GM08714 (cell line): ENCODE results near the gene RASGRF2.
"Not testable (repeated sequence)": the region's sequence is repeated elsewhere in the genome, so short reads cannot be mapped to it uniquely, and the experiment has no call there.

Source experiments
- H3K4me3 ChIP-seq: fragments of 200-500 bp; sonication (Bioruptor generic); 2 replicates; pipeline ENCODE4 v1.5.1; 2014; ENCODE audit warnings: mild to moderate bottlenecking, low read length, inconsistent platforms
- ZNF274 ChIP-seq: IDR thresholded peaks from 2 replicates; pipeline ENCODE4 v1.6.1; 2012; ENCODE audit warnings: mild to moderate bottlenecking, low read depth, low read length

RASGRF2 gene

DNA sequence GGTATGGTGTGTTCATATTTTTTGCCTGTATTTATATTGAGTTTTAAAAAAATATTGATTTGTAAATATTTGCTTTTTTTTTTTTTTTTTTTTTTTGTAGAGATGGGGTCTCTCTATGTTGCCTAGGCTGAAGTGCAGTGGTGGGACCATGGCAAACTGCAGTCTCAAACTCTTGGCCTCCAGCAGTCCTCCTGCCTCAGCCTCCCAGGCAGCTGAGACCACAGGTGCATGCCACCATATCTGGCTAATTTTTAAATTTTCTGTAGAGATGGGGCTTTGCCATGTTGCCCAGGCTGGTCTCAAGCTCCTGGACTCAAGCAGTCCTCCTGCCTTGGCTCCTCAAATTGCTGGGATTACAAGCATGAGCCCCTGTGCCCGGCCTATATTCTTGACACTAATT lies 78.3 kb downstream of the RASGRF2 start:
- no peak for TF ChIP-seq ZNF274
- no peak overlapping the region for H3K4me3 ChIP-seq

DNA sequence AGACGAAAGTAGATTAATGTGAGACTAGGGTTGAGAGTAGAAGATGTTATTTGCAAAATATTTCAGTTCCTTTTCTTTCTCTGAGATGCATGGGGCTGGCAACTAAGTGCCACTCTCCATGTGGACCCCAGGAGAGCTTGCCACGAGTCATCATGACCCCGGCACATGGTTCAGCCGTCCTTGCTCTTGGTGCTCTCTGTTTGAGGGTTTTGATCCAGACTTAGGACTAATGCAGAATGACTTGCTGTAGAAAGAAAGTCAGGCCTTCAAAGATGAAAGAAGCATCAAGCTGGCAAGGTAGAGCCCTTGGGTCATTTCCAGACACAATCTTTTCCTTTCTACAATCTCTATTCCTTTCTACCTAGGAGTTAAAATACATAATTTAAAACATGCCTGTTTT lies 84.7 kb downstream of the RASGRF2 start:
- no peak for TF ChIP-seq ZNF274
- H3K4me3 ChIP-seq: no peak overlapping the region

DNA sequence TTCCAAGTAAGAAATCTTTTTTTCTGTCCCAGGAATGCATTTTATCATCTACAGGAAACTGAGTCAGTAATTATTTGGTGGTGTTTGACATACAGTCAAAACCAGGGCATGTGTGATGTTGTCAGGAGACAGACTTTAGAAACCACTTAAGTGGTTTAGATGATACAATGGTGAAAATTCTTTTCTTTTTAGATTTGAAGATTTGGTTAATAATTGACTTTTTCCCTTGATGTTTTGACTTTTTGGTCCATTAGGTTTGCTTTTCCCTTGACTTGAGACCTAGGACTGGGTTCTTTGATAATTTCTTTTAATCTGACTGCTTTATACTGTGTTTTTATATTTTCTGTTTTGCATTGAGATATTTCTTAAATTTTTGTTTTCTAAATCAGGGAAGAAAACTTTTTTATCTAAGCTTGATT lies 85.2 kb downstream of the RASGRF2 start:
- TF ChIP-seq ZNF274: no peak
- no peak overlapping the region for H3K4me3 ChIP-seq

DNA sequence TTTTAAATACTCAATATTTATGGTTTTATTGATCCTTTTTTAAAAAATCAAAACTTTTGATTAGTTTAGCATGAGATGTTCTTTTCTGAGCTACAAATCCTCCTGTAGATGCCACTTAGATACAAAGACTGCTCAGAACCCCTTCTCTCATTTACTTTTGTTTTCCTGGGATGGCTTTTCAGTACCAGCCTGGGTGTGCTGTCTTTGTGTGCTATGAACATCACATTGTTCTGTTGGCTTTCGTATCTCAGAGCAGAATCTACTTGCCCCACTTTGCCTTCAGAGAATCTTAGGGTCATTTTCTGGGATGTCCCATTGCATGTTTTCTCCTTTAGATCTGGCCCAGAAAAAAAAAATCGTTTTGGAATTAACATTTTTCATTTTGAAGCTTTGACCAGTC lies 85.9 kb downstream of the RASGRF2 start:
- no peak overlapping the region for H3K4me3 ChIP-seq
- TF ChIP-seq ZNF274: no peak

DNA sequence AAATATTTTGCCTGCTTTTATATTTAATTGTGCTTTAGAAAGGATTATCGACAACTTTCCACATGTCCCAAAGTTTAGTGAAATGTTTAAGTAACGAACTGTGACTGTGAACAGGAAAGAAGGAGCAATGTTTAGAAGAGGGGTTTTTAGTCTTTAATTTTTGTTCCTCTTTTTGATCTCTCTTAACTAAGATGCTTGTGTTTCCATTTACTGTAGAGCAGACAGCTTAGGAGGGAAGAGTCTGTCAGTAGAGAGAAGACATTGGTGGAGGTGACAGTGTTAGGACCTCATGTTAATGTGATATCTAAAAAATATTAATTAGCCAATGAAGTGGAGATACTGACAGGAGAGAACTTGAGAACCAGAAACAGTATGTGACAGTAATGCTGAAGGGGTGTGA lies 92.2 kb downstream of the RASGRF2 start:
- H3K4me3 ChIP-seq: no peak overlapping the region
- TF ChIP-seq ZNF274: no peak

DNA sequence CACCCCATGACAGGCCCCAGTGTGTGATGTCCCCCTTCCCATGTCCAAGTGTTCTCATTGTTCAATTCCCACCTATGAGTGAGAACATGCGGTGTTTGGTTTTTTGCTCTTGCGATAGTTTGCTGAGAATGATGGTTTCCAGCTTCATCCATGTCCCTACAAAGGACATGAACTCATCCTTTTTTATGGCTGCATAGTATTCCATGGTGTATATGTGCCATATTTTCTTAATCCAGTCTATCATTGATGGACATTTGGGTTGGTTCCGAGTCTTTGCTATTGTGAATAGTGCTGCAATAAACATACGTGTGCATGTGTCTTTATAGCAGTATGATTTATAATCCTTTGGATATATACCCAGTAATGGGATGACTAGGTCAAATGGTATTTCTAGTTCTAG lies 93.1 kb downstream of the RASGRF2 start:
- not testable (repeated sequence) for H3K4me3 ChIP-seq

DNA sequence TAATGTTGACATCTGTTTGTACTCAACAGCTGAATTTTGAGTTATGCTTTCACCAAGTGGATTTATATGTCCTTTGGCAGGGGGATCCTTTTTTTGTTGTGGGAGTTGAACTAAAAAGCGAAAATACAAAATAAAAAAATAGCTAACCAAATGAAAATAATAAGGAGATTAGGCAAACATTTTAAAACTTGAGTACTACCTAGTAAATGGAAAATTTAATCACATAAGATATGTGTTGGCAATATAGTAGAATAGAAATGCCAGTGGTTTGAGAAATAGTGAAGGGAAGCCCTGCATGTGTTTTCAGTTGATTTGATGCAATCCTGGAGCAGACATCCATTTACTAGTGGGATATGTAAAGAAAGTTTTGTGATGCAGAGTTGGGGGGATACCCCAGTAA lies 98.0 kb downstream of the RASGRF2 start:
- H3K4me3 ChIP-seq: no peak overlapping the region
- TF ChIP-seq ZNF274: no peak

DNA sequence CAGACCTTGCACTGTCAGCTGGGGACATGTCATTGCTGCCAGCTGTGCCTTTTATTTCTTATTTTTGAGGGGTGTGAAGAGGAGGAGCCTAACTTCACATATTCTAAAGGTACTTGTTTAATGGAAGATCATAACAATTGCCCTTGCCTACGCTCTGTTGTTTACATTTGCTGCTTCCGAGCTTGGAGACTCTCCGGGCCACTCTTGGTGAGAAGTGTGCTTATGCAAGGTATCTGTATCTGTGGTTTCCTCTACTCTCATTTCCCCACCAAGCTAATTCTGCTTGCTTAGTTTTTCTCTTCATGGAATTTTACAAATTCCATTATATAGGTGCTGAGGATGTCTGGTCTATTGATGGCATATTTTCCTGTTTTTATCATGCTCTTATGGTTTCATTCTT lies 105.3 kb downstream of the RASGRF2 start:
- TF ChIP-seq ZNF274: no peak
- H3K4me3 ChIP-seq: no peak overlapping the region

DNA sequence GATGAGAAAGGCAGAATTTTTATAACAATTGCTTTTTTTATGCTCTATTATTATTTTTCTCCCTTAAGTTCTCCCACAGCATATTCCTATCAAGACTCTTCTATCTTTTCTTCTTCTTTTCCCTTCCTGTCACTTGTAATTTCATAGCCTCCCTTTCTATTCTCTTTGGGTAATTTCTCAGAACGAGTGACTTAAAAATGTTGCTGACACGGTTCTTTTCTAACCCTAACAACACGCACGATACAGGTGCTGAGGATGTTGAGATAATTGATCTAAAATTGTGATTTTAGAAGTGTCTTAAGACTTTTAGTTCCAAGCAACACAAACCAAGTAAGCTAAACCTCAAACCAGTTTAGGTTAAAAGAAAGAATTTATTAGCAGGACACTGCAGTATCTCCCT lies 105.9 kb downstream of the RASGRF2 start:
- H3K4me3 ChIP-seq: no peak overlapping the region
- TF ChIP-seq ZNF274: no peak

DNA sequence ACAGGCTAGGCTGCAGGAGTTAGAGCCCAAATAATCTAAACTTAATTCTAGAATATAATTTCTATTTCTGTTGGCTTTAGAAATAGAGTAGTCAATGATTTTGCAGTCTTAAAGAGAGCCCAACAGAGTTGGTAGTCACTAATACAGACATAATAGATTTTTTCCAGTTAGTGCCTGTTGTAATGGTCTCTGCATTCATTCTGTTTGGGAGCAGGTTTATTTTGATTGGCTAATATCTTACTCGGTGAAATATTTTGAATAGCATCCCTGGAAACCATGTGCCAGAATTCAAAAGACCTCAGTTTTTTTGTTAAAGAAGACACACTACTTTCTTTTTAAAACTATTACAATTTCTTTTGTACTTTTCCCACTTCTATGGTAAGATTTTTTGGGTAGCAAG lies 107.2 kb downstream of the RASGRF2 start:
- no peak for TF ChIP-seq ZNF274
- no peak overlapping the region for H3K4me3 ChIP-seq

DNA sequence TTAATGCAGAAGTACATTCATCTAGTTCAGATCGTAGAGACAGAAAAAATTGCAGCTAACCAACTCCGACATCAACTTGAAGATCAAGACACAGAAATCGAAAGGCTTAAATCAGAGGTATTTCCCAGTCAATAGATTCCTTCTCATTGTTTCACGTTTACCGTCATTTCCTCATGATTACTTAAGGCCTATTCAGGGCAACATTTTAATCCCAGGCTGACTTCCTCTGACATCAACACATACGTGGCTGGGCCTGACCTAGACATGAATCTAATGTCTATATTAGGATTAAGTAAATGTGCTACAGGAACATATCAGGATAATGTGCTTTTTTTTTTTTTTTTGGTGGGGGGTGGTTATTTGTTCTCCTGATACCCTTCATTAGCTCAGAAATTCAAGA lies 107.9 kb downstream of the RASGRF2 start:
- no peak for TF ChIP-seq ZNF274
- H3K4me3 ChIP-seq: no peak overlapping the region

DNA sequence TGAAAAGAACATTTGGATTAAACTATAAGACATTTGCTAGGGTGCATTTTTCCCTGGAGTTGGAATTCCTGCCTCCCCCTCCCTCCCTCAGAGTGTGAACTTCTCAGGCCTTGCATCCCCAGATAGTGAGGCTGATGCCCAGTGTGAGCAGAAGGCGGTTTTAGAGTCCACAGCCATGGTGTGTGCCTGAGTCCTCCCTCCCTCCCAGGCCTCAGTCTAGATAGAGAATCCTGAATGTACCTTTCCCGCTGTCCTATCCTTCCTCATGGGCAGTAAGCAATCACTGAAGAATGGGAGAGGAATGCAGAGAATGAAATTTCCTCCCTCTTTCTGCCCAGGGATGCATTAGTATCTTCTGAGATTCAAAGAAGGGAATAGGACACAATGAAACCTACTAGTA lies 108.5 kb downstream of the RASGRF2 start:
- no peak for TF ChIP-seq ZNF274
- H3K4me3 ChIP-seq: no peak overlapping the region

DNA sequence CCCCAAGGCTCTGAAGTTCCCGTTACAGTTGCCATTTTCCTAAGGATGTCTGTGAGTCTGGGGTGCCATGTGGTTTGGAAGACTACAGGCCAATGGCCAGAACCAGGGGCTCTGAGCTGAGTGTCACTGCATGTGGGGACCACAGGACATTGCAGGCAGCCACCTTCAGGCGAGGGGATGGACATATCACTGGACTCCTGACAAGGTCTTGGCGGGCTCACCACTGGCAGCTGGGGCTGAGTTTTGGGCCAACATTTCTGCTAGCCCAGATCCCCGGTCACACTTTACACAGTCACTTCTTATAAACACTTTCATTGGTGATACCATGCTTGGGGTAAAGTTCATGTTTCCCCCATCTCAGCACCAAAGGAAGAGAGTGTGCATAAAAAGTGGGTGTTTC lies 109.8 kb downstream of the RASGRF2 start:
- no peak for TF ChIP-seq ZNF274

DNA sequence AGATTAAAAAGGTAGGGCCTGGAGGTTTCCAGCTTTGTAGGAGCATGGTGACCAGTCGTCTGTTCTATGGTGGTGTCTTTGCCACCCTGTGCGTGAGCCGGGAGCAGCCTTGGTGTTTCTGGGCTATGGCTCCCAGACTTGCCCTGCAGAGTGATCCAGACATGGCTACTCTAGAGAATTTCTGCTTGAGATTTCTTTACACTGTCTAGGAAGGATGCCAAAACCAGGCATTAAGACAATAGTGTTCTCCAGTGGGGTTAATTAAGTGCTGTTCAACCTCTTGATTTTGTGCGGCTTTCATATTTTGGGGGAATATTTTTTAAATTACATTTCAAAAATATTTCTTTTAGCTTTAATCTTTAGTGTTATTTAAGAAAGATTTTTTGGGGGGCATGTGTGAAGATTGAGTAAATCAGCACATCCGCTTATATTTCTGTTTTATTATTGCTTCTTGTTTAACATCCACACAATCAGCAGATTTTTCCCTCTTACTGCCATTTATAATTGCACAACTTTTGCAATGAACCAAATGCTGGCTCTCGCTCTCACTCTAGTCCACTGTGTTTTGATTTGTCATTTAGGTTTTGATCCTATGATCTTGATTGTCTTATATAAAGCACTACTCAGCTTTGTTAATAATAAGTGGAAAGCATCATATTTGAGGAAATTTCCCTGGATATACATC lies 110.5 kb downstream of the RASGRF2 start:
- H3K4me3 ChIP-seq: no peak overlapping the region
- TF ChIP-seq ZNF274: no peak

More for the DNA sequence above, 109.8 kb downstream of the RASGRF2 start:
- H3K4me3 ChIP-seq: no peak overlapping the region

DNA sequence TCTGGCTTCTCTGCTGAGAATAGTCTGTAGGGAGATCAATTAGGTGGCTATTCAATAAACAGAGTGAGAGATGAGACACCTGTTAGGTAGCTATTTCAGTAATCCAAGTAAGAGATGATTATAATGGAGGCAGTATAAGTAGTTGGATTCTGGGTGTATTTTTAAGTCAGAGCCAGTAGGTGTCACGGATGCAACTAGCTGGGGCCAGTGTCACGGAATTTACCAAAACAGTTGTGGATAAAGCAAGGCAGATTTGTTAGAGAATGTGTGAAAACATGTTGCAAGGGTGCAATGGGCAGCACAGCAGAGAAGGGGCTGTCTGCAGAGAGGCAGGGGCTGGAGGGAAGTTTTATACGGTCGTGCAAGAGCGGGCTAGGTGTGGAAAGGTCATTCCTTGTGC lies 114.9 kb downstream of the RASGRF2 start:
- no peak for TF ChIP-seq ZNF274

DNA sequence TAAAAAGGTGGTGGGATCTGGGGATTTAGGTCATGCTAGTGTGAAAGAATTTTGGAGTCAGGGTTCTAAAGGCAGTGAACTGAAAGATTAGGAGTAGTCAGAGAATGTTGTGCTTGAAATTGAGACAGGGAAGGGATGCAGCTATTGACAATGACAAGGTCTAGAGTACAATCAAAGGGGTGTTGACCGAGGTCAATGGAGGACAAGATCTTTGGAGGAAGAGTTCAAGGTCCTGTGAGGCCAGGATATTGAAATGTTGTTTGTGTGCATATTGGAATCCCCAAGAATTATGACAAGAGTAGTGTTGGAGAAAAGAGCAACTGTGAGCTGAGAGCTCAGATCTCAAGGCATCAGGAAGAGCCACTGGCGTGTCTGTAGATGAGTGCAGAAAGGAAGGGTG lies 116.9 kb downstream of the RASGRF2 start:
- no peak for TF ChIP-seq ZNF274
- no peak overlapping the region for H3K4me3 ChIP-seq

More for the DNA sequence above, 114.9 kb downstream of the RASGRF2 start:
- H3K4me3 ChIP-seq: no peak overlapping the region

DNA sequence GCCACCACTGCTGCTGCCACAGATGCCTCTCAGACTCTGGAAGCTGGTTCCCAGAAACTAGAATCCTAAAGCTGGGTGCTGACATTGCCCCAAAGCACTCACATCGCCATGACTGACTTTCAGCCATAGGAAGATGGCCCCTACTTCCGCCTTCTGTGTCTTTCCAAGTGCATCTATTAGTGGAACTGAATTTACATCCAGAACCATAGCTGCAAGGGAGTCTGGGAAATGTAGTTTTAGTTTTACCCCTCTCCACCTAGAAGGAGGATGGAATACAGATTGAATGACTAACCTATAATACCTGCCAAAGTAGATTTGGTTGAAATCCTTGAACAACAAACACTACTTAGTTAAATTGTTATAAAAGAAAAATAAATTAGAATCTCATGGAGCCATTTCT lies 118.8 kb downstream of the RASGRF2 start:
- H3K4me3 ChIP-seq: no peak overlapping the region
- no peak for TF ChIP-seq ZNF274
